ENCODE measurements around the gene ZNF175.

GRCh38 chr19:51567583-51567982 is 3.5 kb upstream of the ZNF175 start:
- TF ChIP-seq, protein P1, sequence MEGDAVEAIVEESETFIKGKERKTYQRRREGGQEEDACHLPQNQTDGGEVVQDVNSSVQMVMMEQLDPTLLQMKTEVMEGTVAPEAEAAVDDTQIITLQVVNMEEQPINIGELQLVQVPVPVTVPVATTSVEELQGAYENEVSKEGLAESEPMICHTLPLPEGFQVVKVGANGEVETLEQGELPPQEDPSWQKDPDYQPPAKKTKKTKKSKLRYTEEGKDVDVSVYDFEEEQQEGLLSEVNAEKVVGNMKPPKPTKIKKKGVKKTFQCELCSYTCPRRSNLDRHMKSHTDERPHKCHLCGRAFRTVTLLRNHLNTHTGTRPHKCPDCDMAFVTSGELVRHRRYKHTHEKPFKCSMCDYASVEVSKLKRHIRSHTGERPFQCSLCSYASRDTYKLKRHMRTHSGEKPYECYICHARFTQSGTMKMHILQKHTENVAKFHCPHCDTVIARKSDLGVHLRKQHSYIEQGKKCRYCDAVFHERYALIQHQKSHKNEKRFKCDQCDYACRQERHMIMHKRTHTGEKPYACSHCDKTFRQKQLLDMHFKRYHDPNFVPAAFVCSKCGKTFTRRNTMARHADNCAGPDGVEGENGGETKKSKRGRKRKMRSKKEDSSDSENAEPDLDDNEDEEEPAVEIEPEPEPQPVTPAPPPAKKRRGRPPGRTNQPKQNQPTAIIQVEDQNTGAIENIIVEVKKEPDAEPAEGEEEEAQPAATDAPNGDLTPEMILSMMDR (IDR thresholded peaks at IDR 0.05), result no peak
- TF ChIP-seq ZFX (IDR thresholded peaks at IDR 0.05; ENCODE audit: borderline replicate concordance), result no peak
